ENCODE data around the gene PRRX2. TPM values are rescaled to one million over a fixed set of nuclear protein-coding genes. Genes with fewer than 3 reads are reported as not detected.

Gene PRRX2
- total and polyA plus RNA-seq, 2 donors (not counting 1 experiment from before 2014, with no cell fraction given), result not detected

GRCh38 chr9:129628709-129629108 lies 36.7 kb upstream of the PRRX2 start:
- no peak overlapping the region for H3K4me3 Mint-ChIP-seq
- no peaks in the 10 kb centered on the region for H3K27me3 Mint-ChIP-seq
- CTCF ChIA-PET, result interaction anchor here (2.2 to 12.5 kb wide), 3 partner anchors 13 to 494 kb away, joined by 5 to 269 read pairs (median 66); partner anchors contain the start of gene ASB6
- Histone ChIP-seq H3K27ac (ENCODE audit: low read length in 2 of 2) (peak overlapping the region in 1 of 2 donors; percentile 5), H3K27me3 (replicated peaks in 1 of 4; ENCODE audit: control extremely low read depth in 1 of 4, control insufficient read depth in 3 of 4, insufficient read depth in 4 of 4, low read length in 3 of 4) (no peaks in the 10 kb centered on the region), H3K79me2 (ENCODE audit: control insufficient read depth, insufficient read depth, low read length) (peaks cover 79% of the 10 kb centered on the region), H3K4me1 (ENCODE audit: control insufficient read depth in 2 of 2, insufficient read depth in 2 of 2, low read length in 2 of 2) (peaks cover 29 to 34% of the 10 kb centered on the region in 2 donors), H3K9me3 (ENCODE audit: control extremely low read depth in 1 of 3, control insufficient read depth in 2 of 3, insufficient read depth in 1 of 3, low read length in 2 of 3) (no peaks in the 10 kb centered on the region), H2AFZ (ENCODE audit: insufficient read depth, low read depth, low read length, poor library complexity, severe bottlenecking) (no peak overlapping the region), H3K36me3 (replicated peaks in 1 of 2; ENCODE audit: control extremely low read depth in 1 of 2, control insufficient read depth in 1 of 2, extremely low read depth in 1 of 2, insufficient read depth in 2 of 2, low read length in 1 of 2) (peaks cover 0 to 25% of the 10 kb centered on the region in 2 experiments), H4K20me1 (ENCODE audit: control insufficient read depth, insufficient read depth, low read length, poor library complexity, severe bottlenecking) (peaks cover 70% of the 10 kb centered on the region), H3K9ac (ENCODE audit: low read length) (no peak overlapping the region), H3K4me3 (ENCODE audit: control extremely low read depth in 1 of 5, extremely low read depth in 1 of 5, insufficient read depth in 1 of 5, low read depth in 2 of 5, low read length in 4 of 5) (no peak overlapping the region), H3K4me2 (replicated peaks; ENCODE audit: low read depth, low read length, poor library complexity, severe bottlenecking) (no peak overlapping the region)
- no peak for DNase-seq
- H3K9me3 Mint-ChIP-seq (ENCODE audit: insufficient read depth), result no peaks in the 10 kb centered on the region
- WGBS (ENCODE audit: insufficient coverage), result 100% methylated on average over 4 of the region's 6 CpGs
- TF ChIP-seq CTCF (IDR thresholded peaks at IDR 0.05) (no peak), EZH2 (IDR thresholded peaks at IDR 0.05; ENCODE audit: borderline replicate concordance, insufficient read depth, low read depth, low read length, poor library complexity, severe bottlenecking) (no peak)
- POLR2A ChIA-PET, result interaction anchor here (0.6 kb wide), 2 partner anchors 328 to 807 kb away, joined by 6 to 9 read pairs; no protein-coding TSS in a partner anchor
- intact Hi-C loops (cut with micrococcal nuclease), result loop anchor here (5.0 to 10.0 kb wide), 3 partner anchors 154 to 684 kb away; partner anchors contain the start of genes DOLK, NUP188 and TOR1B
- peaks cover 56% of the 10 kb centered on the region for H3K4me1 Mint-ChIP-seq
- no peak overlapping the region for H3K27ac Mint-ChIP-seq
- ATAC-seq (ENCODE audit: low read depth), result no peak

GRCh38 chr9:129629251-129629820 lies 36.1 kb upstream of the PRRX2 start:
- H4K20me1 ChIP-seq (ENCODE audit: control insufficient read depth, insufficient read depth, low read length, poor library complexity, severe bottlenecking), result peaks cover 76% of the 10 kb centered on the region
- Mint-ChIP-seq H3K27ac (no peak overlapping the region), H3K27me3 (no peaks in the 10 kb centered on the region), H3K4me3 (no peak overlapping the region), H3K4me1 (peaks cover 51% of the 10 kb centered on the region), H3K9me3 (ENCODE audit: insufficient read depth) (no peaks in the 10 kb centered on the region)
- no peaks in the 10 kb centered on the region for H3K9me3 ChIP-seq (ENCODE audit: control extremely low read depth in 1 of 3, control insufficient read depth in 2 of 3, insufficient read depth in 1 of 3, low read length in 2 of 3)
- peak overlapping the region in 1 of 2 donors; percentile 5 for H3K27ac ChIP-seq (ENCODE audit: low read length in 2 of 2)
- H2AFZ ChIP-seq (ENCODE audit: insufficient read depth, low read depth, low read length, poor library complexity, severe bottlenecking), result no peak overlapping the region
- TF ChIP-seq EZH2 (IDR thresholded peaks at IDR 0.05; ENCODE audit: borderline replicate concordance, insufficient read depth, low read depth, low read length, poor library complexity, severe bottlenecking), result no peak
- no peak for TF ChIP-seq CTCF (IDR thresholded peaks at IDR 0.05)
- H3K27me3 ChIP-seq (replicated peaks in 1 of 4; ENCODE audit: control extremely low read depth in 1 of 4, control insufficient read depth in 3 of 4, insufficient read depth in 4 of 4, low read length in 3 of 4), result no peaks in the 10 kb centered on the region
- DNase-seq, result no peak
- H3K4me2 ChIP-seq (replicated peaks; ENCODE audit: low read depth, low read length, poor library complexity, severe bottlenecking), result no peak overlapping the region
- 100% methylated on average over 3 of the region's 8 CpGs for WGBS (ENCODE audit: insufficient coverage)
- ChIA-PET CTCF (interaction anchor here (2.2 to 12.5 kb wide), 3 partner anchors 12 to 494 kb away, joined by 5 to 269 read pairs (median 66); partner anchors contain the start of gene ASB6), POLR2A (interaction anchor here (0.6 kb wide), 1 partner anchor 806 kb away, joined by 9 read pairs; no protein-coding TSS in a partner anchor)
- peaks cover 0 to 29% of the 10 kb centered on the region in 2 experiments for H3K36me3 ChIP-seq (replicated peaks in 1 of 2; ENCODE audit: control extremely low read depth in 1 of 2, control insufficient read depth in 1 of 2, extremely low read depth in 1 of 2, insufficient read depth in 2 of 2, low read length in 1 of 2)
- H3K9ac ChIP-seq (ENCODE audit: low read length), result no peak overlapping the region
- peaks cover 79% of the 10 kb centered on the region for H3K79me2 ChIP-seq (ENCODE audit: control insufficient read depth, insufficient read depth, low read length)
- no peak overlapping the region for H3K4me3 ChIP-seq (ENCODE audit: control extremely low read depth in 1 of 5, extremely low read depth in 1 of 5, insufficient read depth in 1 of 5, low read depth in 2 of 5, low read length in 4 of 5)
- intact Hi-C loops (cut with micrococcal nuclease), result loop anchor here (5.0 to 10.0 kb wide), 3 partner anchors 153 to 685 kb away; partner anchors contain the start of genes DOLK, NUP188 and TOR1B
- peaks cover 26 to 30% of the 10 kb centered on the region in 2 donors for H3K4me1 ChIP-seq (ENCODE audit: control insufficient read depth in 2 of 2, insufficient read depth in 2 of 2, low read length in 2 of 2)
- ATAC-seq (ENCODE audit: low read depth), result no peak
